ENCODE results near the gene ANKRD62. TPM values are rescaled to one million over a fixed set of nuclear protein-coding genes. Genes with fewer than 3 reads are reported as not detected.

The ANKRD62 gene
- total RNA-seq, 2 experiments from 2014 or later: not detected

DNA sequence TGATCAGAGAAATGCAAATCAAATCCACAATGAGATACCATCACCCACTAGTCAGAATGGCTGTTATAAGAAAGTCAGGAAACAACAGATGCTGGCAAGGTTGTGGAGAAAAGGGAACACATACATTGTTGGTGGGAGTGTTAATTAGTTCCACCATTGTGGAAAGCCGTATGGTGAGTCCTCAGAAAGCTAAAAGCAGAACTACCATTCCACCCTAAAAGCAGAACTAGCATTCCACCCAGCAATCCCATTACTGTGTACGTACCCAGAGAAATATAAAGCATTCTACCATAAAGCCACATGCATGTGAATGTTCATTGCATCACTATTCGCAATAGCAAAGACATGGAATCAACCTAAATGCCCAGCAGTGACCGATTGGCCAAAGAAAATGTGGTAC lies 60.7 kb downstream of the ANKRD62 start:
- Mint-ChIP-seq H3K4me1 (ENCODE audit: low read depth) (no peaks in the 10 kb centered on the region), H3K36me3 (ENCODE audit: low read depth) (no peaks in the 10 kb centered on the region), H3K27me3 (peaks cover 2% of the 10 kb centered on the region), H3K4me3 (no peak overlapping the region), H3K27ac (no peak overlapping the region), H3K9me3 (no peaks in the 10 kb centered on the region)
- ChIA-PET CTCF (no interaction called here), POLR2A (no interaction called here)
- no peak for ATAC-seq
- TF ChIP-seq CTCF (IDR thresholded peaks at IDR 0.05): no peak
- DNase-seq: no peak
- intact Hi-C loops (cut with micrococcal nuclease): no loop called here

- Mint-ChIP-seq H3K9me3 (no peaks in the 10 kb centered on the region), H3K36me3 (ENCODE audit: low read depth) (no peaks in the 10 kb centered on the region), H3K4me1 (ENCODE audit: low read depth) (no peaks in the 10 kb centered on the region), H3K27ac (no peak overlapping the region), H3K27me3 (no peaks in the 10 kb centered on the region), H3K4me3 (no peak overlapping the region)
- TF ChIP-seq CTCF (IDR thresholded peaks at IDR 0.05): no peak
- ATAC-seq (no peak), DNase-seq (no peak)
- intact Hi-C loops (cut with micrococcal nuclease): no loop called here
- POLR2A ChIA-PET: no interaction called here
- CTCF ChIA-PET: no interaction called here
Observed at GRCh38 chr18:12155996-12156395, 62.4 kb downstream of the ANKRD62 start.

DNA sequence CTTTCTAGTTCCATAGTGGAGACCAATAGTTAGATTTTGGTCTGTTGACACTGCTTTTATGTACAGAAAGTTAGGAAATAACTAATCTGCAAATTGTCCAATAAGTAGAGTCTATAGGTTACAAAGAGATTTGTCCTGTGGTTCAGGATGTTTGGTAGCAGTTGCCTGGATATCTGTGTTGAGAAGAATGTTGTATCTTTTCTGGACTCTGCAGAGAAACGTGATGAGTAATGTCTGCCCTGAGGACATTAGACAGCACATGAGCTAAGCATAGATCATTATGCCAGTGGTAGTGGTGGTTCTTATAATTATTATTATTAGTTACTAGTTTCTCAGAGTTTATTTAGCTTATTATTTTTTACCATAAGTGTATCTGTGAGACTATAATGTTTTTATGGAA lies 65.8 kb downstream of the ANKRD62 start:
- no peaks in the 10 kb centered on the region for H3K36me3 Mint-ChIP-seq (ENCODE audit: low read depth)
- POLR2A ChIA-PET: no interaction called here
- no peak for TF ChIP-seq CTCF (IDR thresholded peaks at IDR 0.05)
- H3K27me3 Mint-ChIP-seq: no peaks in the 10 kb centered on the region
- no peak overlapping the region for H3K4me3 Mint-ChIP-seq
- H3K9me3 Mint-ChIP-seq: no peaks in the 10 kb centered on the region
- no peak overlapping the region for H3K27ac Mint-ChIP-seq
- CTCF ChIA-PET: no interaction called here
- H3K4me1 Mint-ChIP-seq (ENCODE audit: low read depth): no peaks in the 10 kb centered on the region
- ATAC-seq (no peak), DNase-seq (no peak)
- intact Hi-C loops (cut with micrococcal nuclease): no loop called here

DNA sequence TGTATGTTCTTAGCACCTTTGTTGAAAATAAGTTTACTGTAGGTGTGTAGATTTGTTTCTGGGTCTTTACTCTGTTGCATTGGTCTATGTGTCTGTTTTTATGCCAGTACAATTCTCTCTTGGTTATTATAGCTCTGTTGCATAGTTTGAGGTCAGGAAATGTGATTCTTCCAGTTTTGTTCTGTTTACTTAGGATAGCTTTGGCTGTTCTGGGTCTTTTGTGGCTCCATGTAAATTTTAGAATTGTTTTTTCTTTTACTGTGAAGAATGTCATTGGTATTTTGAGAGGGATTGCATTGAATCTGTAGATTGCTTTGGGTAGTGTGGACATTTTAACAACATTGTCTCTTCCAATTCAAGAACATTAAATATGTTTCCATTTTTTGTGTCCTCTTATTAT lies 69.1 kb downstream of the ANKRD62 start:
- intact Hi-C loops (cut with micrococcal nuclease): no loop called here
- H3K4me3 Mint-ChIP-seq: no peak overlapping the region
- H3K27ac Mint-ChIP-seq: no peak overlapping the region
- no peak for TF ChIP-seq CTCF (IDR thresholded peaks at IDR 0.05)
- CTCF ChIA-PET: no interaction called here
- DNase-seq (no peak), ATAC-seq (no peak)
- H3K36me3 Mint-ChIP-seq (ENCODE audit: low read depth): no peaks in the 10 kb centered on the region
- POLR2A ChIA-PET: no interaction called here
- H3K9me3 Mint-ChIP-seq: peaks cover 5% of the 10 kb centered on the region
- H3K4me1 Mint-ChIP-seq (ENCODE audit: low read depth): no peaks in the 10 kb centered on the region
- peaks cover 2% of the 10 kb centered on the region for H3K27me3 Mint-ChIP-seq

DNA sequence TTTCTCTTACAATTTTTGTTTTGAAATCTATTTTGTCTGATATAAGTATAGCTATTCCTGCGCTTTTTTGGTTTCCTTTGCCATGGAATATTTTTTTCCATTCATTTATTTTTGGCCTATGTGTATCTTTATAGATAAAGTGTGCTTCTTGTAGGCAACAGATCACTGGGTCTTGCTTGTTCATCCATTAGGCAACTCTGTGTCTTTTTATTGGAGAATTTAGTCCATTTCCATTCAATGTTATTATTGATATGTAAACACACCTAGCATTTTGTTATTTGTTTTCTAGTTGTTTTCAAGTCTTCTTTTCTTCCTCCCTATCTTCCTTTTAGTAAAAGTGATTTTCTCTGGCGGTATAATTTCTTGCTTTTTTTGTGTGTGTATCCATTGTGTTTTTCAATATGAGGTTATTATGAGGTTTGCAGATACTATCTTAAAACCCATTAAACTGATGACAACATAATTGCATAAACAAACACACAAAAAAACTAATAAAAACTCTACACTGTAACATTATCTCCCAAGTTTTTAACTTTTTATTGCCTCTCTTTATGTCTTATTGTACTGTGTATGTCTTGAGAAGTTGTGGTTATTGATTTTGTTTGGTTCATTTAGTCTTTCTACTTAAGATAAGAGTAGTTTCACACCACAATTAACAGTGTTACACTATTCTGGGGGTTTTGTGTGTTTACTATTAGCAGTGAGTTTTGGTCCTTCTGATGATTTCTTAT lies 71.6 kb downstream of the ANKRD62 start:
- CTCF ChIA-PET: no interaction called here
- POLR2A ChIA-PET: no interaction called here
- H3K9me3 Mint-ChIP-seq: peaks cover 8% of the 10 kb centered on the region
- no peak for TF ChIP-seq CTCF (IDR thresholded peaks at IDR 0.05)
- no peak overlapping the region for H3K27ac Mint-ChIP-seq
- H3K4me3 Mint-ChIP-seq: no peak overlapping the region
- intact Hi-C loops (cut with micrococcal nuclease): no loop called here
- ATAC-seq (no peak), DNase-seq (no peak)
- no peaks in the 10 kb centered on the region for H3K4me1 Mint-ChIP-seq (ENCODE audit: low read depth)
- peaks cover 4% of the 10 kb centered on the region for H3K27me3 Mint-ChIP-seq
- H3K36me3 Mint-ChIP-seq (ENCODE audit: low read depth): no peaks in the 10 kb centered on the region

Other genes starting within 250 kb of the ANKRD62 start
- gene CHMP1B, start 242.4 kb upstream of the ANKRD62 start, total RNA-seq: 10 to 100 TPM; 24.8 to 25.8 TPM
- gene MPPE1, start 185.5 kb upstream of the ANKRD62 start, total RNA-seq: 10 to 100 TPM; 21.7 to 22.4 TPM
- 10 to 100 TPM; 17.7 to 20.8 TPM for gene IMPA2, start 112.3 kb upstream of the ANKRD62 start, total RNA-seq
- not detected for gene CIDEA, start 160.5 kb downstream of the ANKRD62 start, total RNA-seq
- gene TUBB6, start 214.4 kb downstream of the ANKRD62 start, total RNA-seq: 10 to 100 TPM; 11.5 to 12.6 TPM

Data from activated CD8-positive, alpha-beta T cell treated with anti-CD3 and anti-CD28 coated beads for 36 hours (primary cell).